AG04449 (cell line): ENCODE results near the gene C2CD4C.
"Not testable (repeated sequence)": the region's sequence is repeated elsewhere in the genome, so short reads cannot be mapped to it uniquely, and the experiment has no call there.

ENCODE experiments used
- CTCF ChIA-PET: fragments of 350-600 bp; formaldehyde crosslinking; extraction: SDS; loops from one replicate; lab custom pipeline; 2021; ENCODE audit warnings: antibody characterized with exemption; lab: Yijun Ruan, JAX
- POLR2A ChIA-PET: fragments of 400-600, 350-600 bp; formaldehyde crosslinking; extraction: SDS; loops from one replicate; lab custom pipeline; 2020; ENCODE audit warnings: antibody characterized with exemption, inconsistent platforms; lab: Yijun Ruan, JAX
- DNase-seq: peaks from one replicate; pipeline ENCODE4 v3.0.0-alpha.2; 2010; ENCODE audit warnings: low read depth, low spot score
- H3K4me3 ChIP-seq: 2 replicates; pipeline ENCODE4 v1.5.1; 2011; ENCODE audit warnings: low read depth, mild to moderate bottlenecking, control low read depth, low read length
- CTCF ChIP-seq: IDR thresholded peaks from one replicate; pipeline ENCODE4 v1.5.1; 2011; ENCODE audit warnings: mild to moderate bottlenecking, moderate library complexity, low read length, control low read depth, inconsistent platforms; ENCODE audit not compliant: insufficient read depth; ENCODE audit errors: missing control alignments

The C2CD4C gene

GRCh38 chr19:384799-385169 lies 24.2 kb downstream of the C2CD4C start:
- DNase-seq, result no peak
- POLR2A ChIA-PET, result no interaction called here
- H3K4me3 ChIP-seq, result no peak overlapping the region
- CTCF ChIA-PET, result interaction anchor here (1.6 kb wide), 1 partner anchor 122 kb away, joined by 6 read pairs; the partner anchor contains the start of gene TPGS1
- no peak for TF ChIP-seq CTCF

GRCh38 chr19:383922-384798 lies 24.8 kb downstream of the C2CD4C start:
- POLR2A ChIA-PET, result no interaction called here
- H3K4me3 ChIP-seq, result no peak overlapping the region
- CTCF ChIA-PET, result interaction anchor here (1.6 kb wide), 1 partner anchor 123 kb away, joined by 6 read pairs; the partner anchor contains the start of gene TPGS1
- TF ChIP-seq CTCF, result peak; percentile 46
- DNase-seq, result no peak

GRCh38 chr19:383040-383439 lies 25.9 kb downstream of the C2CD4C start:
- no peak overlapping the region for H3K4me3 ChIP-seq
- ChIA-PET POLR2A (no interaction called here), CTCF (no interaction called here)
- DNase-seq, result no peak
- TF ChIP-seq CTCF, result no peak

- DNase-seq, result peak; percentile 3
- CTCF ChIA-PET, POLR2A ChIA-PET, H3K4me3 ChIP-seq: not testable (repeated sequence)
Measured at GRCh38 chr19:382578-382977, 26.4 kb downstream of the C2CD4C start.

- H3K4me3 ChIP-seq, POLR2A ChIA-PET, CTCF ChIA-PET, DNase-seq: not testable (repeated sequence)
Measured at GRCh38 chr19:381901-382300, 27.0 kb downstream of the C2CD4C start.

GRCh38 chr19:380618-381219 lies 28.2 kb downstream of the C2CD4C start:
- POLR2A ChIA-PET, CTCF ChIA-PET, DNase-seq, H3K4me3 ChIP-seq: not testable (repeated sequence)

GRCh38 chr19:379796-380195 lies 29.2 kb downstream of the C2CD4C start:
- CTCF ChIA-PET, result no interaction called here
- no peak for TF ChIP-seq CTCF
- no peak for DNase-seq
- POLR2A ChIA-PET, result no interaction called here
- H3K4me3 ChIP-seq, result no peak overlapping the region

GRCh38 chr19:378706-379105 lies 30.2 kb downstream of the C2CD4C start:
- TF ChIP-seq CTCF, result no peak
- no peak for DNase-seq
- ChIA-PET CTCF (no interaction called here), POLR2A (no interaction called here)
- H3K4me3 ChIP-seq, result no peak overlapping the region
